ENCODE data around the gene PLEKHB2. TPM values are rescaled to one million over a fixed set of nuclear protein-coding genes. Genes with fewer than 3 reads are reported as not detected.
"Not testable (repeated sequence)": the region's sequence is repeated elsewhere in the genome, so short reads cannot be mapped to it uniquely, and the experiment has no call there.

Gene PLEKHB2
- total and polyA plus RNA-seq, 7 donors = 28.8 to 160 (median 39.6) TPM

DNA sequence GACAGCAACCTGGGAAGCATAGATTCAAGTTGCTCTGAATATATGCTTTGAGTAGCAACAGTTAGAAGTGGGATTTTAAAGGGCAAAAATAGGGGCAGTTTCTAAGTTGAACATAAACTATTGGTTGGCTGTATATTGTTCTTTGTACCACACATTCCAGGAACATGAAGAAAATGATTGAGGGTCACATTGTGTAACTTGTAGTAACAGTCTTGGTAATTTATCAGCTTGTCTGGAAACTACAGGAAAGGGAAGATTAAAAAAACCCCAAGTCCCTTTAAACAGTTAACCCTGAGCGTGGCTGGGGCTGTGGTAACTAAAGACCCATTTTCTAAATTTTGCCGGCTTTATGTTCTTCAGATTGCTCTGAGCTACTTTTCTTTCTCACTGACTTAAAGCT is 7.4 kb downstream of the PLEKHB2 start:
- Histone ChIP-seq H3K9me3 (no peaks in the 10 kb centered on the region), H3K27me3 (no peaks in the 10 kb centered on the region), H3K4me1 (peaks cover 0 to 31% (median 7%) of the 10 kb centered on the region in 4 donors), H3K4me3 (no peak overlapping the region), H3K27ac (no peak overlapping the region), H3K36me3 (peaks cover 0 to 7% (median 0%) of the 10 kb centered on the region in 4 donors)
- WGBS, 2 donors = 67 to 91% methylated on average over 2 of the region's 2 CpGs
- intact Hi-C loops (cut with DNase I) = no loop called here
- no peak for DNase-seq
- TF ChIP-seq POLR2A (IDR thresholded peaks at IDR 0.05) = no peak
- no peak for TF ChIP-seq POLR2AphosphoS5 (IDR thresholded peaks at IDR 0.05)
- TF ChIP-seq, protein P1, sequence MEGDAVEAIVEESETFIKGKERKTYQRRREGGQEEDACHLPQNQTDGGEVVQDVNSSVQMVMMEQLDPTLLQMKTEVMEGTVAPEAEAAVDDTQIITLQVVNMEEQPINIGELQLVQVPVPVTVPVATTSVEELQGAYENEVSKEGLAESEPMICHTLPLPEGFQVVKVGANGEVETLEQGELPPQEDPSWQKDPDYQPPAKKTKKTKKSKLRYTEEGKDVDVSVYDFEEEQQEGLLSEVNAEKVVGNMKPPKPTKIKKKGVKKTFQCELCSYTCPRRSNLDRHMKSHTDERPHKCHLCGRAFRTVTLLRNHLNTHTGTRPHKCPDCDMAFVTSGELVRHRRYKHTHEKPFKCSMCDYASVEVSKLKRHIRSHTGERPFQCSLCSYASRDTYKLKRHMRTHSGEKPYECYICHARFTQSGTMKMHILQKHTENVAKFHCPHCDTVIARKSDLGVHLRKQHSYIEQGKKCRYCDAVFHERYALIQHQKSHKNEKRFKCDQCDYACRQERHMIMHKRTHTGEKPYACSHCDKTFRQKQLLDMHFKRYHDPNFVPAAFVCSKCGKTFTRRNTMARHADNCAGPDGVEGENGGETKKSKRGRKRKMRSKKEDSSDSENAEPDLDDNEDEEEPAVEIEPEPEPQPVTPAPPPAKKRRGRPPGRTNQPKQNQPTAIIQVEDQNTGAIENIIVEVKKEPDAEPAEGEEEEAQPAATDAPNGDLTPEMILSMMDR (IDR thresholded peaks at IDR 0.05) = no peak
- TF ChIP-seq EP300 (IDR thresholded peaks at IDR 0.05) = no peak

DNA sequence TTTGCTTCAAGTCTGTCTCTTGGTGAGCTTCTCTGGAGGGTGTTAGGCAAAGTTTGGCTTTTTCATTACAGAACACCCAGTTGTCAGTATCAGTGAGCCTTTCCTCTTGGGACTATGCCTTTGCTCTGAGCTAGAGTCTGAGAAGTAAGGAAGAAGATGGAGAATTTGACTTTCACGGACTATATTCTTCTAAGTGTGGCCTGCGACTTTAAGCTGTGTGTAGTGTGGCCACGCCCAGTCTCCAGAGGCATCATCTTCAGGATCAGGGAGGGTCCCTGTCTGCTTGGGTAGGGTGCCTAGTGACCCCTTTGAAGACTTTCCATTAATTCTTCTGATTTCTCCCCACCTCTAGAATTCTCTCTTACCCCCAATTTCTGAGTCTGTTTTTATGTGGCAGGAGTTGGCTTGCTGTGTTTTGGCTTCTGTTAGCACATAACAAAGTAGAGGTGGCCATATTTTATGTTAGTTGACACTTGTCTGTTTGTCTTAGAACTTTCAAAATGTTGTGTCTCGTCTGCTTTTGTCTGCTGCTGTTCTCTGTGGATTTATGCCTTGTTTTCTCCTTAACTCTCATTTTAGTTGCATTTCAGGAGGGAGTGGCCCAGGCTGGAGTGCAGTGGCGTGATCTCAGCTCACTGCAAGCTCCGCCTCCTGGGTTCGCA is 8.6 kb downstream of the PLEKHB2 start:
- H3K4me3 ChIP-seq = no peak overlapping the region
- intact Hi-C loops (cut with DNase I) = no loop called here
- no peak for DNase-seq
- TF ChIP-seq POLR2A (IDR thresholded peaks at IDR 0.05) (no peak), EP300 (IDR thresholded peaks at IDR 0.05) (no peak), POLR2AphosphoS5 (IDR thresholded peaks at IDR 0.05) (no peak)
- TF ChIP-seq, protein P1 (IDR thresholded peaks at IDR 0.05) = no peak
- H3K27ac ChIP-seq = no peak overlapping the region
- H3K36me3 ChIP-seq = peaks cover 0 to 7% (median 0%) of the 10 kb centered on the region in 4 donors
- H3K9me3 ChIP-seq = no peaks in the 10 kb centered on the region
- peaks cover 0 to 25% (median 7%) of the 10 kb centered on the region in 4 donors for H3K4me1 ChIP-seq
- 93% methylated on average over 7 of the region's 7 CpGs for WGBS, 2 donors
- no peaks in the 10 kb centered on the region for H3K27me3 ChIP-seq

- H3K36me3 ChIP-seq; H3K27me3 ChIP-seq; DNase-seq; H3K9me3 ChIP-seq; intact Hi-C loops (cut with DNase I); H3K27ac ChIP-seq; H3K4me3 ChIP-seq: not testable (repeated sequence)
- peaks cover 0 to 25% (median 7%) of the 10 kb centered on the region in 4 donors for H3K4me1 ChIP-seq
- 93 to 96% methylated on average over 3 of the region's 3 CpGs for WGBS, 2 donors
Measured at GRCh38 chr2:131114950-131115349, 9.8 kb downstream of the PLEKHB2 start.

DNA sequence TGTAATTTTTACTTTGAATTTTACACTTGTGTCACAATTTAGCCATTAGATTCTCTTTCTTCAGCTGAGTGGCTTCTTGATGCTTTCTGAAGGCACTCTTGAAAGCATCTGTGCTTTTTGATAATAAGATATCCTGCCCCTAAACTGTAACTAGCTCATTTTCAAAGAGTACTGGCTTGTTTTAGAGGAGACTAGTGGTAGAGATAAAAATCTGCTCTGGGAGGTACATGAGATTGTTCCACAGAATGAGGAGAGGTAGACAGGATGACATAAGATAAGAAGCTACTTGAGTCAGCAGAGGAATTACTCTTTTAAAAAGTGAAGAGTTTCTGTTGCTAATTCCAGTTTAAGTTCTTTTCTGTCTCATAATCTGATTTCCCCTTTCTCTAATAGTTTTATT is 10.6 kb downstream of the PLEKHB2 start:
- H3K9me3 ChIP-seq = no peaks in the 10 kb centered on the region
- TF ChIP-seq POLR2AphosphoS5 (IDR thresholded peaks at IDR 0.05) (no peak), POLR2A (IDR thresholded peaks at IDR 0.05) (no peak), EP300 (IDR thresholded peaks at IDR 0.05) (no peak)
- no peak for DNase-seq
- intact Hi-C loops (cut with DNase I) = no loop called here
- H3K4me3 ChIP-seq = no peak overlapping the region
- H3K36me3 ChIP-seq = peaks cover 0 to 7% (median 0%) of the 10 kb centered on the region in 4 donors
- peaks cover 0 to 25% (median 7%) of the 10 kb centered on the region in 4 donors for H3K4me1 ChIP-seq
- H3K27ac ChIP-seq = no peak overlapping the region
- no peaks in the 10 kb centered on the region for H3K27me3 ChIP-seq

DNA sequence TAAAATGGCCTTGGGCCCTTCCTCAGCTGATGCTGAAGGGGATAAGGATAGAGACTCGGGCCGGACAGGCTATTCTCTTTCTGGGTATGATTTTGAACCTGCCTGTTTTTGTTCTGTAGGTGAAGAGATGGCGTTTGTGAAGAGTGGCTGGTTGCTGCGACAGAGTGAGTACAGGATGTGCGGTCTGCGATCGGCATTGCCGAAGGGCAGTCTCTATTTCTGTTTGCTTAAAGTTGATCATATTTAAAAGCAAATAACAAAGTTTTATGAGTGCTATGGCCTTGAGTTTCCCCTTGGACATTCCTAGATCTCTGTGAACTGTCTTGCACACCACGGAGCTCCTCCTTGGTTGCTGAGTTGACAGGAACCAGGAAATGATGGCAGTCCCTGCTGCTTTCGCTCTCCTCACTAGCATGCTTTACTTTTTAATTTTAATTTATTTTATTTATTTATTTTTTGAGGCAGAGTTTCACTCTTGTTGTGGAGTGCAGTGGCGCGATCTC is 15.7 kb downstream of the PLEKHB2 start:
- intact Hi-C loops (cut with DNase I) = no loop called here
- WGBS, 2 donors = 40 to 75% methylated on average over 12 of the region's 12 CpGs
- DNase-seq = no peak
- no peak overlapping the region for H3K4me3 ChIP-seq
- no peaks in the 10 kb centered on the region for H3K9me3 ChIP-seq
- H3K4me1 ChIP-seq = no peaks in the 10 kb centered on the region
- peaks cover 0 to 13% (median 5%) of the 10 kb centered on the region in 4 donors for H3K36me3 ChIP-seq
- H3K27me3 ChIP-seq = no peaks in the 10 kb centered on the region
- H3K27ac ChIP-seq = no peak overlapping the region
- TF ChIP-seq POLR2AphosphoS5 (IDR thresholded peaks at IDR 0.05) = no peak
- TF ChIP-seq, protein P1 (IDR thresholded peaks at IDR 0.05) = no peak
- no peak for TF ChIP-seq POLR2A (IDR thresholded peaks at IDR 0.05)

Measured in sigmoid colon (tissue), 7 donors.